Ureter (tissue), 1 donor: ENCODE results near the gene TAGLN3. TPM values are rescaled to one million over a fixed set of nuclear protein-coding genes. Genes with fewer than 3 reads are reported as not detected.
A peak's percentile ranks its signal among the peaks of the same experiment; 100 is the strongest.

Experiments used
- DNase-seq: peaks from one replicate; pipeline ENCODE4 v3.0.0-alpha.2; 2020; ENCODE audit warnings: low spot score
- total RNA-seq: library from RNA; stranded (reverse); gene quantifications from one replicate; pipeline ENCODE4 v1.2.4, GENCODE V29; 2023
- donor health status: DM: yes; HTN: yes; CAD: no.

Gene TAGLN3
- not detected for total RNA-seq

GRCh38 chr3:111998636-111999483 lies at the start of gene TAGLN3:
Gene TAGLN3, plus strand, starts transcription at chr3:111998922. Its CDS starts 501 bp downstream, at chr3:111999423.
- DNase-seq, result no peak

- DNase-seq, result no peak
These were observed 49.0 kb upstream of the TAGLN3 start for GRCh38 chr3:111949712-111950111.

- DNase-seq, result no peak
These were observed 47.7 kb upstream of the TAGLN3 start for GRCh38 chr3:111951032-111951431.

- DNase-seq, result no peak
These were observed 46.6 kb upstream of the TAGLN3 start for GRCh38 chr3:111952086-111952485.

- DNase-seq, result no peak
These were observed 45.8 kb upstream of the TAGLN3 start for GRCh38 chr3:111952866-111953450.

DNA sequence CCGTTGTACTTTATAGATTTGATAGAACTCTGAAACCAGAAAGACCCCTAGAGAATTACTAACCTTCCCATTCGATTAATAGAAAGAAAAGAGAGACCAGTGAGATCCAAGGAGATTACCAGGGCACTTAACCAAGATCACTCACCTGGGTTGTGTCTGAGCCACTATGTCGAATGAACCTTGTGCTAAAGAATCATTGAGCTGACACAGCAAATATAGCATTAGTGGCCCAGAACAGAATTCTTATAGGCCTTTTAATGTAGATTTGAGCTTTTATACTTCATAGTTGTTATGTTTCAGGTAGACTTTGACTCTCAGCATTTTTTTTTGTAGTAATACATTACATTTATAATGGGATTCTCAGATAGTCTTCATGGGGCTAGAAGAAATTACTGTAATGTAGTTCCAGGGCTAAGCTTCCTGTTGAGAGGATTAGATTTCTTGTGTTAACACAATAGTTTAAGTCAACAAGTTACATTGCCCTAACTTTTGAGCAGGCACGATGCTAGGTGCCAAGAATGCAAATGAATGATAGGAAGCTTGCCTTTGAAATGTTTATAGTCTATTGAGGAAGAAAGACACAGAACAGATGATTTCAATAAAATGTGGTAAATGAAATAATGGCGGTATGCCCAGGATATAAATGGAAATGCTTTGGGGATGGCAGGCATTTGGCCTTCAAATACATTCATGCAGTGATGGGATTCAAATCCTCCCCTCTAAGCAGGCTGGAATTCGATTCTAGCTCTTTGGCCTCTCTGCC lies 44.3 kb upstream of the TAGLN3 start:
- DNase-seq, result no peak

DNA sequence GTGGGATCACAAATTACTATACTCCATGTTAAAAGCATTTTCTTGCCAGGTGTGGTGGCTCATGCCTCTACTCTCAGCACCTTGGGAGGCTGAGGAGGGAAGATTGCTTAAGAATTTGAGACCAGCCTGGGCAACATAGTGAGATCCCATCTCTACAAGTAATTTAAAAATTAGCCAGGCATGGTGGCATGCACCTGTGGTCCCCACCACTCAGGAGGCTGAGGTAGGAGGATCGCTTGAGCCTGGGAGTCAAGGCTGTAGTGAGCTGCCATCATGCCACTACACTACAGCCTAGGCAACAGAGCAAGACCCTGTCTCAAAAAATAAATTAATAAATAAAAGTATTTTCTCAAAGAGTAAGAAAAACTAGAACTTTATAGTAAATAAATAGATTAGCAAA lies 42.8 kb upstream of the TAGLN3 start:
- no peak for DNase-seq

DNA sequence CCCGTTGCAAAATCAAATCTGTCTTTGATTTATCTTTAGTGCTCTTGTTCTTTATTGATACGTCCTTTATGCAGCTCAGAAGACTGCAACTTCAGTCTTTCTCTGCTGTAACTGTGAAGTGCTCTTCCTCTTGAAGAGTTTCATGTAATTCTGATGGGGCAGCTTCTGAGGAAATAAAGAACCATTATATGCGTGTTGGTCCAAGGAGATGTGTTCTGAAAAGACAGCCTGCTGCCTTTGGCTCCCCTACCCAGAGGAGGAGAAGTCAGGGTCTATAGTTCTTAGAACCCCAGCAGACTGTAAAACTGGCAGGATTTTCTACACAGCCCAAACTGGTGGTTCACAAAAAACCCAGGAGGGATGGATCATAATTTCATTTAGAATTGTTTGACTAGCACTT lies 42.3 kb upstream of the TAGLN3 start:
- DNase-seq, result no peak

DNA sequence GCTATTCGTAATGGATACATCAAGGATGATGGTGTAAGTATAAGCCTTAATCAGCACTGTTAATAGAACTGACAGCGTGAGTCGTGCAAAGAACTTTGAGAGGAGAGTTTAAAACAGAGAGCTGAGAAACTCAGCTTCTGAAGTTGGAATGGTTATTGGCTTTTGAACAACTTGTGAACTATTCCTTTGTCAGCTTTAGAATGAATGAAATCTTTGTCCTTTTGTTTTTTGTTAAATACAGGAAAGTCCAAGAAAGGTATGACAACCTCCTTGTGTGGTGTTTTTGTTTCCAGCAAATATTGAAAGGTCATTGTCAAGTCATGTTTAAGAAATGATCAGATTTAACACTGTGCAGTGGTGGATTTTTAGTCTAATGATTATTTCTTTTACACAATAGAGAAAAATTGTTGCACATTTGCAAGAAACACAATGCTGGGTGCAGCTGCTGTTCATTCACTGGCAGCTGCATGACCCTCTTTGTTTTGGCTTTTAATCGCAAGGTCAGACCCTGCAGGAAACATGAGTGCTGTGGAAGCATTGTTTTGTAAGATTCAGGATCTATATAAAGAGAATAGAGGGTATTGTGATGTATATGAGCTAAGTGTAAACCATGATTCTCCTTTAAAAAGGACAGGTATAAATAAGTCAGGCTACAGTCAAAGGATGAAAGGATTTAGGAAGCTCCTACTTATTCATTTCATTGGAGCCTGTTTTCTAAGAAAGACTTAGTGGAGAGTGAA lies 41.6 kb upstream of the TAGLN3 start:
- DNase-seq, result no peak

GRCh38 chr3:111961461-111962164 lies 37.1 kb upstream of the TAGLN3 start:
- no peak for DNase-seq

DNA sequence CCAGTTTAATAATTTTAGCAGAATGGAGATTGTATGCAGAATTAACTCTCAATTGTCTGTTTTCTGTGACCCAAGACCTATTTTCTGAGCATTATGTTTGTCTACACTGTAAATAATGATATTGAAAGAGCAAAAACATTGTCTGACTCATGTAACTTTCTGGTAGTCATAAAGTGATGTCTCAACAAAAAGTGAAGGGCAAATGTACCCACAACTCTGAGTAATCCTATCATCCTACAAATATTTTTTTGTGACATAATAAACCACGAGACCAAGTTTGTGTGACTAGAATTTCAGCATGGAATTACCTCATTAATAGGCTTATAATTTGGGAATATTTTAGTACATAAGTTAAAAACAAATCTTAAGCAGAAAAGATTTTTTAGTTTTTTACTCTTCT lies 35.3 kb upstream of the TAGLN3 start:
- DNase-seq, result no peak

GRCh38 chr3:111965484-111965883 lies 33.2 kb upstream of the TAGLN3 start:
- no peak for DNase-seq

GRCh38 chr3:111967068-111967467 lies 31.7 kb upstream of the TAGLN3 start:
- no peak for DNase-seq

DNA sequence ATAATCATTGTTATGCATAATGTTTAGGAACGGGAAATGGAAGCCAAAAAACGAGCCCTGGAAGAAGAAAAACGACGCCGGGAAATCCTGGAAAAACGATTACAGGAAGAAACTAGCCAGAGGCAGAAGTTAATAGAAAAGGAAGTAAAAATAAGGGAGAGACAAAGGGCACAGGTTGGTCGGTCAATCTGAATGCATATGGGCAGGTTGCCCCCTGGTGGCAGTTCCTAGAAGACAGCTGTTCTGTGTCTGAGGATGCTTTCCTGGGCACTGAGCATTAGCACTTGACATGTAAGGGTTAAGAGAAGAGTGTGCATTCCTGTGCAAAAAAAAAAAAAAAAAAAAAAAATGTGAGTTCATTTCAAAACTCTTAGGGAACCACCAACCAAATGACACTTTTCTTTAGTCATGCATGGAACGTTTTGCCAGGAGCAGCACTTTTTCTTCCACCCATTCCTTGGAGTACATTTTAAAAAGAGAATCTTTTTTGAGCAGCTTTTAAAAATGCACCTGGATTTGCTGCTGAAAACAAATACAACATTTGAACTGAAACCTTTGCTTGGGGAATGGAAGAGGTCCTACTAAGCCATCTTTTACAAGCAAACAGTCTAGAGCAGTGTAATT lies 31.0 kb upstream of the TAGLN3 start:
- peak; percentile 86 for DNase-seq

GRCh38 chr3:111968319-111969054 lies 30.2 kb upstream of the TAGLN3 start:
- no peak for DNase-seq

- DNase-seq, result no peak
These were observed 28.3 kb upstream of the TAGLN3 start for GRCh38 chr3:111970376-111970775.

DNA sequence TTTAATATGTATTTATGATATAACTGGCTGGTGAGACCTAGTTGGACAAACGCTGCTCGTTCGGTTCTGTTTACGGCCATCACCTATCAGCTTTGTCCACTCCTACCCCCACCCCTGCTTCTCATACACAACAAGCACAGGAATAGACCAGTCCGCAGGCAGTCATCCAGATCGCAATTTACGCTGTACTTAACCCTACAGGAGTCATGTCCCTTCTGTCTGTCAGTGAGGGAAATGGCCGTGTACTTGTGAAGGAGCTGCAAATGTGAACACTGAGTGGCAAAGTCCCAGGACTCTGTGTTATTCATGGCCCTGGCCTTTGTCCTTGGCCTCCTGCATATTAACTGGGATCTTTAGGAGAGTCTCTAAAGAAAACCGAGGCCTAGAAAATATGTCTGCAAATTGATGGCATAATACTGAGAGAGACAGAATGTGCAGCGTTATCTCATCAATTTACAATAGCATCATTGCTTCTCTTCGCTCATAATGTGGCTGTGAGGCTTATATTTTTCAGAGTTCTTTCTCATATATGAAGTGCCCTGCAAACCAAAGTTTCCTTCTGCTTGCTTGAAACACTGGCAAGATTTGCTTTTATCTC lies 27.1 kb upstream of the TAGLN3 start:
- DNase-seq, result no peak

GRCh38 chr3:111972891-111973290 lies 25.8 kb upstream of the TAGLN3 start:
- no peak for DNase-seq

- DNase-seq, result no peak
These were observed 23.6 kb upstream of the TAGLN3 start for GRCh38 chr3:111975131-111975530.

DNA sequence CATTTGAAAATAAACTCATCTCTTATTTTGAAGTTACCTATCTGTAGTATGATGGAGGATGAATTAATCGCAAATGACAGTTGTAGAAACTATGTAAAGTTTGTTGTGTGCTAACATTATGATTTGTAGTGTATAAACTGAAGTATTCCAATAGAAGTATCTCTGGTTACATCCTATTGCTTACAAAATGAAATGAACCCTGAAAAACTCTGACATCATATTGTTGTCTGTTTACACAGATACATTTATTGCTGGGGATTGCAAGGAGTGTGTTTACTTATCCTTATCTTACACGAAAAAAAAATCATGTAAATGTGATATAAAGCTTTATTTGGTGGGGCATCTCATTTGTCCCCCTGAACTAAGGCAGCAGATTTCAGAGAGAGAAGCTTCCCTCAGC lies 22.5 kb upstream of the TAGLN3 start:
- no peak for DNase-seq
